Activated T-cell treated with anti-CD3 and anti-CD28 coated beads for 1 hour (primary cell): ENCODE data around the gene MBNL2.

ENCODE experiments used
- DNase-seq: peaks from one replicate; pipeline ENCODE4 v3.0.0-alpha.2; 2020; ENCODE audit warnings: low read depth

Gene MBNL2

DNA sequence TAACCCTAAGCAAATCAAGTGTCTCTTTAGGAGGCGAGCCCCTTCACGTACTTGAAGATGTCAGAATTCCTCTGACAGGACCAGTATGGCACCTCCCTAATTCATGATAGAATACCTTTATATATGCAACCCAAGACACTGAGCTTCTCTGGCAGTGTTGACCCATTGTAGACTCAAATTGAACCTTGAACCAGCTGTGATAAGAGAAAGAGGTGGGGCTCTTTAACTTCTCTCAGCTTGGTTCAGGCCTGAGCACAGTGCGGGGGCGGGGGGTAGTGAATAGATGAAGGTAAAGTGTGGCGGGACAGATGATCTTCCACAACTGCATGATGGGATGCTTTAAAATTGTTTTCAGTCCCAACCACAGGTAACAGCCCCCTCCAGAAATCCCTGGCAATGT is 12.1 kb downstream of the MBNL2 start:
- no peak for DNase-seq

GRCh38 chr13:97234742-97235141 is 12.6 kb downstream of the MBNL2 start:
- no peak for DNase-seq

- DNase-seq, result no peak
Measured at GRCh38 chr13:97235549-97236231, 13.6 kb downstream of the MBNL2 start.

GRCh38 chr13:97237388-97237787 is 15.3 kb downstream of the MBNL2 start:
- DNase-seq, result no peak

DNA sequence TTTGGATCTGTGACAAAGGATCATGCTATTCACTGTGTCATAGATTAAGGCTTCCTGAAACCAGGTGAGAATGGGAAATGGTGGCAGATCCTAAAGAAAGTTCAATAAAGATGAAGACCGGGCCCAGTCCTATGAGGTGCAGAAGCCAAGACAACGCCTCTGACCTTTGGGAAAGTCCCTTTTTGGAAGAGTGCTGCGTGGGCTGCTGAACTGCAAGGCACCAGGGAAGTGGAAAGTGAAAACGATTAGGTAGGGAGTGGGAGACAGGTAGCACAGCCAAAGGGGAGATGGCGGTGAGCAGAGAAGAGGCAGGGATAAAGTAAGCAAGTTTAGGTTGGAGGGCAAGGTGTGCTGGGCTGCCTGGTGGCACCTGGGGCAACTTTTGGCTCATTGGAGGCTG is 16.3 kb downstream of the MBNL2 start:
- no peak for DNase-seq

DNA sequence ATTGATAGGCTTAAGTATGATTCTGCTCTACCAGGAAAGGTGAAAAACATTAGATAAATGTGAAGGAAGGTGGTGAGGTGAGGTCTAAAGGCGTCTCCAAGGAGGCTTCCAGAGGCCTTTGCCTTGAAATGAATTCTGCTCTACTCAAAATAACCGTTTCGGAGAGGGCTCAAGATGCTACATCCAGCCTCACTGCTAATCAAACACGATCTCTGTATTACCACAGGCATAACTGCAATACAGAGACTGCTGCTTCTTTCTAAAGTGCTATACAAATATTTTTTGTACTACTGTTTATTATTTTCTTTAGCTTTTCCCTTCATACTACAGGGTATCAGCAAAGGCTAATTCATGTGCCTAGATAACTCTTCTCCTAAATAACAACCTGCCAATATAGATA is 16.8 kb downstream of the MBNL2 start:
- DNase-seq, result no peak

- DNase-seq, result no peak
Measured at GRCh38 chr13:97239306-97239705, 17.2 kb downstream of the MBNL2 start.

- DNase-seq, result no peak
Measured at GRCh38 chr13:97239943-97240787, 18.0 kb downstream of the MBNL2 start.

DNA sequence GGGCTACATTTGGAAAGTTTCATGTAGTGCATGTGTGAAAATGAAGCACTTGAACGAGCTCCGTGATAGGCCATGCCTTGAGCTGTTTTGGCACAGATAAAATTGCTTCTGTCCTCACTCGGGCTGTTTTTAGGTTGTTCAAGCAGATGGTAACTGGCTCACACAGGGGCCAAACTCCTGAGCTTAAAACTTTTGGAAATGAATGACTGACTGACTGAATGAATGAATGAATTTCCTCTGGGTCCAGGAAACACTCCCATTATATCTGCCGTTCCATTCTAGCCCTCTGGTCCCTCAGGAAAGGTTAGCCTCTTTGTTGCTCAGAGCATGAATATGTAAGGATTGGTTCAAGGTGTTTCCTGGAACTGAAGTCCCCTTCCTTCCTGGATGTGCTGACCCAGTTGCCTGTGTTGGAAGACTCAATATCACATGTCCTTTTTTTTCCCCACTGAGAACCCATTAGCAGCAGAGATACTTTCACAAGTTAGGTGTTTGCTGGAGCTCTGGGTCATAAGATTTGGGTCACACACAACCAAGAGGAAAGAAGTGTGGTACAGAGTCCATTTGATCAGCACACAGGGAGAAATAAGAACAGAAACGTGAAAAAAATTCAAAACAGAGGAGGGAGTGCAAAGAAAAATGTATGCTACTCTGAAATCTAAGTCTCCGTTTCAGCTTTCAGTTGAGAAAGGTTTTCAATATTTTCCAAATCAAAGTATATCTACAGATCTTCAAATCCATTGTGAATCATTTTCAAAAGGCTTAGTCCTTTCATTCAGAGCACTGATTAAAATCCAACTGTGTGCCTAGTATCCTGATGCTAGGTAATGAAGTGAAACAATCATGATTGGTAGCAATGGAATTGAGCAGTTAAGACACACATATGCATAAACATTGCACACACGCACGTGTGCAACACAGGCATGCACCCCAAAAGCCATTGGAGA is 18.9 kb downstream of the MBNL2 start:
- no peak for DNase-seq

DNA sequence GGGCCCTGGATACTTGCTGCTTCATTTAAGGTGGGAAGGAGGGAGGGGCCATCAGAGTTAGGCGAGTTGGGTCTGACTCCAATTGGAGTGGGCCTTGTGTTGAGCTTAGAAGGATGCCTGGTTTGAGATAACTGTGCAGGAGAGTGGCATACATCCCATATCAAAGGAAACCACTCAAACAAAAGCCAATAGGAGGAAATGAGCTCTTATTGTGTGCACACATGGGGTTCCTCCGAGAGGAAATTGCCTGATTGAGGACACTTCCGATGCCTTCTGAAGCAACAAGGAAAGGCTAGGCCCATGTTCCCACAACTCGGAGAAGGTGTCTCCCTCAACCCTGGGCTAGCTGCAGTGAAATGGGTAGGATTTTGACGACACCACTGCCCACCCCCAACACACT is 19.6 kb downstream of the MBNL2 start:
- DNase-seq, result no peak

DNA sequence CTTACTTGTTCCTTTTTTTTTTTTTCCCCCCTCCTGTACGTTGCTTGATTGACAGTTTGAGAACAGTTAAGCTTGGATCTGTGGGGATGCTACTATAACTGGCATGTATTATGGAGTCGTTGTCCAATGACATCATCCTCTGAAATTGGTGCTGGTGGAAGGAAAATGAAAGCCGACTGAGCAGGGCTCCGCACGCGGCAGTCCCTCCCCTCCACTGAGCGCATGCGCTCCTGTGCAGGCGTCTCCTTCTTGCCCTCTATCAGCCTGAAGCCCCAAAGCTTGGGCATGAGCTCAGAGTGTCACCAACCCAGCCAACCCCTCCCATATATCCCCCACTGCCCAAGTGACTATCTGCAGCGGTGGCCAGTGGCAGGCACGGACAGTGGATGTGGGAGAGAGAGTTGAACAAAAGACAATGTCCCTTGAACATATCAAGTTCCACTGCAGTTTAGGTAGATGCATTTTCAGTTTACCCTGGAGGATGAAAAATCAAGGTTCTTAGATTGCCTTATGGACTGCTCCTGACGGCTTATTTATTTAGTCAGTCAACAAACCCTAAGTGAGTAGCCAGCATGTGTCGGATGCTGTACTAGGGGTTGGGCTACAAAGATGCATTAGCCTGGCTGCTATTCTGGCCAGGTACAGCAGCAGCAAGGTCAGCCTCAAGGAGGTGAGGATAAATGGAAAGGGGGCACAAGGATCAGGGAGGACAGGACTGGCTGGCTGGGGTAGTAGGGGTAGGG is 20.8 kb downstream of the MBNL2 start:
- DNase-seq, result no peak

- no peak for DNase-seq
Measured at GRCh38 chr13:97243915-97244781, 22.0 kb downstream of the MBNL2 start.

- no peak for DNase-seq
Measured at GRCh38 chr13:97245011-97245410, 22.9 kb downstream of the MBNL2 start.

GRCh38 chr13:97246596-97247158 is 24.5 kb downstream of the MBNL2 start:
- DNase-seq, result no peak

DNA sequence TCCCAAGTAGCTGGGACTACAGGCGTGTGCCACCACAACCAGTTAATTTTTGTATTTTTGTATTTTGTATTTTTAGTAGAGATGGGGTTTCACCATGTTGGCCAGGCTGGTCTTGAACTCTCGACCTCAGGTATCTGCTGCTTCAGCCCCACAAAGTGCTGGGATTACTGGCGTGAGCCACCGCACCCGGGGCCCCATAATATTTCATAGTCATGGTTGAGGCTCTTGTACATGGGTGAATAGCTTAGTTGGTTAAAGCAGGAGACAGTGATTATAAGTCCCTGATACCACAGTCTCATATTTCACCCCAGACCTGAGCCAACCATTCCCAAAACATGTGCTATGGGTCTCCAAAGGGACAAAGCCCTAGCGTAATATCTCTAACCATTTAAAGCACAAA is 26.1 kb downstream of the MBNL2 start:
- no peak for DNase-seq

DNA sequence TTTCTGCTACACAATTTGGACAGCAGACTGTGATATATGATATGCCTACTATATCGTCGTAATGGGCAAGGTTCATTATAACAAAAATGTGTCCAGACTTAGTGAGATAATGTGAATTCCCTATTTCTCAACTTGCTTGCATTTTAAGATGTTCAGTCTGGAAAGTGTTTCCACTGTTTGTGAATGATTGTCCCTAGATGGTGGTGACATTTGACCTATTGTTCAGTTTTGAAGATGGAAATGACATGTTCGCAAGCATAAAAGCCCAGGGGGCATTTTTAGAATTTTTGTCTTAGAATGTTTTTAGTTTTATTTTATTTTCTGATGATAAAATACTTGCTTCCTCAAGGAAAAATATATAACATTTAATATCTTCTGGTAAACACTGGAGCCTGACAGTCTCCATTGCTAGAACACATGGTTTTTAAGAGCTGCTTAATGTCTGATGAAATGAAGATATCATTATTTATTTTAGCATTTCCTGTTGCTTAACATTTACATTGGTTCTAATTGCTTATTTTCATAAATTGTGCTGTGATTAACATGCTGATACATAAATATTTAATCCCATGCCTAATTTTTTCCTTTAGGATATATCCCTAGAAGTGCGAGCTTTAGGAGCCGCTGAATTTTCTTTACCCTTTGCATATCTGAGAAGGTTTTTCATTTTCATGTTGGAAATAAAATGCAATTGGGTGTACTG is 27.1 kb downstream of the MBNL2 start:
- no peak for DNase-seq

DNA sequence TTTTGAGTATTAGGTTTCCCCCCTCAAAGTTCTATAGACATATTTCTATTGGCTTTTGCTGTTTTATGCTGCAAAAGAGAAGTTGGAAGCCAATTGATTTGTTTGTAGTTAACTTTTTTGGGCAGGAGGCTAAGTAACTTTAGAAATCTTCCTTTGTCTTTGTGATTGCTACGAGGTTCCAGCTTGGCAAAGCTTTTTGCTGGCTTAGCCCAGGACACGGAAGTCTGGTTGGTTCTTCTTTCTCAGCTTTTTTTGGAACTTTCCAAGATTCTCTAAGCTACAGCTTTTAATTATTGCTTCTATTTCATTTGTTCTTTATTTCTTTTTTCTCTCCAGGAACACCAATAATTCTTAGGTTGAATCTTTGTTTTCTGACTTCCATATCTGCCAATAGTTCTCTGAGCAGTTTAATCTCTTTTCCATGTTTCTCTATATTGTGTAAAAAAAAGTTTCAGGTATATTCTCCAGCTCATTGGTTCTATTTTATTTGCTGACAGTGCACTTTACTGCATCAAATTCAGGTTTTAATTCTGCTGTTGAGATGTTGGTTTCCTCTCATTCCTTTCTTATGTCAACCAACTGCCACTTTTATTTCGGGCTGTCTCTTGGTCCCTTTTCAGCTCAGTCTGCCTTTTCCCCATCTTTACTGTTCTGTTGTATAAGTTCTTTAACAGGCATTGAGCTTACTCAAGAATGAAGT is 27.8 kb downstream of the MBNL2 start:
- DNase-seq, result no peak

GRCh38 chr13:97250560-97250959 is 28.4 kb downstream of the MBNL2 start:
- DNase-seq, result no peak

GRCh38 chr13:97252735-97253134 is 30.6 kb downstream of the MBNL2 start:
- no peak for DNase-seq
